Sigmoid colon (tissue), 4 donors: ENCODE results near the gene FGB.
"Not testable (repeated sequence)": the region's sequence is repeated elsewhere in the genome, so short reads cannot be mapped to it uniquely, and the experiment has no call there.

Experiments used
- EP300 ChIP-seq, 4 donors: sonication (generic); formaldehyde crosslinking; IDR thresholded peaks; one replicate each; pipeline ENCODE4 v1.6.1; 2017; ENCODE audit warnings: antibody characterized with exemption in 4 of 4
- POLR2AphosphoS5 ChIP-seq, 4 donors: sonication (generic); formaldehyde crosslinking; IDR thresholded peaks; one replicate each; pipeline ENCODE4 v1.6.1; 2017; ENCODE audit warnings: antibody characterized with exemption in 4 of 4
- TF ChIP-seq, protein P1 (sequence below), 4 experiments: fragments of 450-650 bp in 3 of 4; fragments of 200-600 bp in 1 of 4; IDR thresholded peaks; one replicate each; pipeline ENCODE4 v1.5.1; 2016 to 2019; ENCODE audit warnings: antibody characterized with exemption in 4 of 4, mild to moderate bottlenecking in 3 of 4, moderate library complexity in 2 of 4

- TF ChIP-seq, protein P1, sequence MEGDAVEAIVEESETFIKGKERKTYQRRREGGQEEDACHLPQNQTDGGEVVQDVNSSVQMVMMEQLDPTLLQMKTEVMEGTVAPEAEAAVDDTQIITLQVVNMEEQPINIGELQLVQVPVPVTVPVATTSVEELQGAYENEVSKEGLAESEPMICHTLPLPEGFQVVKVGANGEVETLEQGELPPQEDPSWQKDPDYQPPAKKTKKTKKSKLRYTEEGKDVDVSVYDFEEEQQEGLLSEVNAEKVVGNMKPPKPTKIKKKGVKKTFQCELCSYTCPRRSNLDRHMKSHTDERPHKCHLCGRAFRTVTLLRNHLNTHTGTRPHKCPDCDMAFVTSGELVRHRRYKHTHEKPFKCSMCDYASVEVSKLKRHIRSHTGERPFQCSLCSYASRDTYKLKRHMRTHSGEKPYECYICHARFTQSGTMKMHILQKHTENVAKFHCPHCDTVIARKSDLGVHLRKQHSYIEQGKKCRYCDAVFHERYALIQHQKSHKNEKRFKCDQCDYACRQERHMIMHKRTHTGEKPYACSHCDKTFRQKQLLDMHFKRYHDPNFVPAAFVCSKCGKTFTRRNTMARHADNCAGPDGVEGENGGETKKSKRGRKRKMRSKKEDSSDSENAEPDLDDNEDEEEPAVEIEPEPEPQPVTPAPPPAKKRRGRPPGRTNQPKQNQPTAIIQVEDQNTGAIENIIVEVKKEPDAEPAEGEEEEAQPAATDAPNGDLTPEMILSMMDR (IDR thresholded peaks at IDR 0.05): not testable (repeated sequence)
- TF ChIP-seq EP300, POLR2AphosphoS5 (IDR thresholded peaks at IDR 0.05): not testable (repeated sequence)
These were observed 31.5 kb downstream of the FGB start for GRCh38 chr4:154594343-154594742.
